Type B pancreatic cell (in vitro differentiated cells): ENCODE data around the gene SMARCD3. TPM values are rescaled to one million over a fixed set of nuclear protein-coding genes. Genes with fewer than 3 reads are reported as not detected.

ENCODE experiments used
- DNase-seq: peaks from one replicate; pipeline ENCODE4 v3.0.0; 2021; ENCODE audit warnings: mixed read lengths; ENCODE audit not compliant: unreplicated experiment; ENCODE audit errors: extremely low spot score
- H3K27ac Mint-ChIP-seq: 2 replicates; pipeline ENCODE4 v1.8.0; 2021; ENCODE audit warnings: mild to moderate bottlenecking, mixed read lengths
- H3K27me3 Mint-ChIP-seq: 2 replicates; pipeline ENCODE4 v1.8.0; 2021; ENCODE audit warnings: mixed read lengths
- H3K36me3 Mint-ChIP-seq: 2 replicates; pipeline ENCODE4 v1.8.0; 2021; ENCODE audit warnings: mixed read lengths
- H3K4me1 Mint-ChIP-seq: one replicate; pipeline ENCODE4 v1.8.0; 2021; ENCODE audit warnings: mixed read lengths; ENCODE audit not compliant: unreplicated experiment
- H3K4me3 Mint-ChIP-seq: 2 replicates; pipeline ENCODE4 v1.8.0; 2021; ENCODE audit warnings: mild to moderate bottlenecking, mixed read lengths
- H3K9me3 Mint-ChIP-seq: 2 replicates; pipeline ENCODE4 v1.8.0; 2021; ENCODE audit warnings: mixed read lengths
- total RNA-seq: library from RNA; stranded (reverse); gene quantifications from 2 replicates; pipeline ENCODE4 v1.2.1, GENCODE V29; 2021; ENCODE audit warnings: low replicate concordance
- TF ChIP-seq, protein P1 (sequence below): fragments of 200-600 bp; sonication (generic); conservative IDR thresholded peaks from 2 replicates; pipeline ENCODE4 v1.5.0; 2021; ENCODE audit warnings: antibody characterized with exemption, mild to moderate bottlenecking

SMARCD3 gene
- total RNA-seq, 1 donor from 2014 or later: 58.4 TPM

DNA sequence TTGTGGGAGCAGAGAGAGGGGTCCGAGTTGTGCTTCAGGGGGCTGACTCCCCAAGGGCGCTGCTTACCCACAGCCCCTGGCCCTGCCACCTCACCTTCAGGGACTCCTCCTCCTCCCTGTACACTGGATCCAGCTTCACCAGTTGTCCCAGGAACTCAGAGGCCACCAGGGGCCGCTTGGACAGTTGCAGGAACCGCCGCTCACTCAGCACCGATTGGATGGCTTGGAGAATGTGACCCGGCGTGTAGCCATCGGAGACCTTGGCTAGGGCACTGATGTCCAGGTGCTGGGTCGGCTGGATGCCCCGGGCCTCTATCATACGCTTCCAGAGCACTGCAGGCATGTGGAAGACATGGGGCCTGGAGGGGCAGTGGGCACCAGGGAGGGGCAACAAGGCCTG is 57.0 kb downstream of the SMARCD3 start:
- Mint-ChIP-seq H3K9me3 (no peaks in the 10 kb centered on the region), H3K4me1 (no peaks in the 10 kb centered on the region), H3K36me3 (no peaks in the 10 kb centered on the region), H3K27me3 (peaks cover 42% of the 10 kb centered on the region), H3K27ac (no peak overlapping the region), H3K4me3 (no peak overlapping the region)
- TF ChIP-seq, protein P1, sequence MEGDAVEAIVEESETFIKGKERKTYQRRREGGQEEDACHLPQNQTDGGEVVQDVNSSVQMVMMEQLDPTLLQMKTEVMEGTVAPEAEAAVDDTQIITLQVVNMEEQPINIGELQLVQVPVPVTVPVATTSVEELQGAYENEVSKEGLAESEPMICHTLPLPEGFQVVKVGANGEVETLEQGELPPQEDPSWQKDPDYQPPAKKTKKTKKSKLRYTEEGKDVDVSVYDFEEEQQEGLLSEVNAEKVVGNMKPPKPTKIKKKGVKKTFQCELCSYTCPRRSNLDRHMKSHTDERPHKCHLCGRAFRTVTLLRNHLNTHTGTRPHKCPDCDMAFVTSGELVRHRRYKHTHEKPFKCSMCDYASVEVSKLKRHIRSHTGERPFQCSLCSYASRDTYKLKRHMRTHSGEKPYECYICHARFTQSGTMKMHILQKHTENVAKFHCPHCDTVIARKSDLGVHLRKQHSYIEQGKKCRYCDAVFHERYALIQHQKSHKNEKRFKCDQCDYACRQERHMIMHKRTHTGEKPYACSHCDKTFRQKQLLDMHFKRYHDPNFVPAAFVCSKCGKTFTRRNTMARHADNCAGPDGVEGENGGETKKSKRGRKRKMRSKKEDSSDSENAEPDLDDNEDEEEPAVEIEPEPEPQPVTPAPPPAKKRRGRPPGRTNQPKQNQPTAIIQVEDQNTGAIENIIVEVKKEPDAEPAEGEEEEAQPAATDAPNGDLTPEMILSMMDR: no peak
- DNase-seq: no peak

DNA sequence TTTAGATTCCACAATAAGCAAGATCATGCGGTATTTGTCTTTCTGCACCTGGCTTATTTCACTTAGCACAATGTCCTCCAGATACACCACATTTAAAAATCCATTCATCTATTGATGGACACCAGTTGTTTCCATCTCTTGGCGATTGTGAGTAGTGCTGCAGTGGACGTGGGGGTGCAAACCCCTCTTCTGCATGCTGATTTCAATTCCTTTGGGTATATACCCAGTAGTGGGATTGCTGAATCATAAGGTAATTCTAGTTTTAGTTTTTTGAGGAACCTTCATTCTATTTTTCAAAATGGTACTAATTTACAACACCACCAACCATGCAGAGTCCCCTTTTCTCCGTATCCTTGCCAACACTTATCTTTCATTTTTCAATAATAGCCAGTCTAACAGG is 59.5 kb downstream of the SMARCD3 start:
- H3K4me1 Mint-ChIP-seq: no peaks in the 10 kb centered on the region

More for the DNA sequence above, 59.5 kb downstream of the SMARCD3 start:
- peaks cover 29% of the 10 kb centered on the region for H3K27me3 Mint-ChIP-seq
- H3K4me3 Mint-ChIP-seq: no peak overlapping the region
- TF ChIP-seq, protein P1: no peak
- DNase-seq: no peak
- no peaks in the 10 kb centered on the region for H3K9me3 Mint-ChIP-seq
- no peaks in the 10 kb centered on the region for H3K36me3 Mint-ChIP-seq
- no peak overlapping the region for H3K27ac Mint-ChIP-seq

Other genes starting within 250 kb of the SMARCD3 start
- gene ATG9B, start 224.2 kb downstream of the SMARCD3 start, total RNA-seq: 33.8 and 53.2 TPM in 2 replicates
- 32.7 and 45.5 TPM in 2 replicates for gene ABCB8, start 220.2 kb downstream of the SMARCD3 start, total RNA-seq
- 2.2 and 4.4 TPM in 2 replicates for gene ASIC3, start 200.2 kb downstream of the SMARCD3 start, total RNA-seq
- gene CDK5, start 190.8 kb downstream of the SMARCD3 start, total RNA-seq: 20.4 and 20.5 TPM in 2 replicates
- 144 and 150 TPM in 2 replicates for gene SLC4A2, start 189.1 kb downstream of the SMARCD3 start, total RNA-seq
- gene FASTK, start 167.9 kb downstream of the SMARCD3 start, total RNA-seq: 100 and 118 TPM in 2 replicates
- 37.9 and 41.7 TPM in 2 replicates for gene TMUB1, start 165.2 kb downstream of the SMARCD3 start, total RNA-seq
- gene AGAP3, start 162.2 kb downstream of the SMARCD3 start, total RNA-seq: 95.9 and 114 TPM in 2 replicates
- gene GBX1, start 81.0 kb downstream of the SMARCD3 start, total RNA-seq: 0.26 and 0.41 TPM in 2 replicates
- not detected in 2 replicates for gene ASB10, start 61.4 kb downstream of the SMARCD3 start, total RNA-seq
- not detected in 2 replicates for gene H2BK1, start 38.2 kb downstream of the SMARCD3 start, total RNA-seq
- 35.9 and 46.5 TPM in 2 replicates for gene ABCF2, start 21.5 kb downstream of the SMARCD3 start, total RNA-seq
- gene CHPF2, start 16.2 kb downstream of the SMARCD3 start, total RNA-seq: 44.4 and 54.7 TPM in 2 replicates
- gene NUB1, start 93.1 kb upstream of the SMARCD3 start, total RNA-seq: 49.3 and 54.3 TPM in 2 replicates
- 13.0 and 83.0 TPM in 2 replicates for gene WDR86, start 161.3 kb upstream of the SMARCD3 start, total RNA-seq
- 0.67 and 1.3 TPM in 2 replicates for gene CRYGN, start 191.4 kb upstream of the SMARCD3 start, total RNA-seq